Measurements from ENCODE around the gene SIGMAR1. TPM values are rescaled to one million over a fixed set of nuclear protein-coding genes. Genes with fewer than 3 reads are reported as not detected.
A peak's percentile ranks its signal among the peaks of the same experiment; 100 is the strongest.

SIGMAR1 gene
- total and polyA plus RNA-seq, 4 donors = 26.0 to 72.0 (median 63.3) TPM

DNA sequence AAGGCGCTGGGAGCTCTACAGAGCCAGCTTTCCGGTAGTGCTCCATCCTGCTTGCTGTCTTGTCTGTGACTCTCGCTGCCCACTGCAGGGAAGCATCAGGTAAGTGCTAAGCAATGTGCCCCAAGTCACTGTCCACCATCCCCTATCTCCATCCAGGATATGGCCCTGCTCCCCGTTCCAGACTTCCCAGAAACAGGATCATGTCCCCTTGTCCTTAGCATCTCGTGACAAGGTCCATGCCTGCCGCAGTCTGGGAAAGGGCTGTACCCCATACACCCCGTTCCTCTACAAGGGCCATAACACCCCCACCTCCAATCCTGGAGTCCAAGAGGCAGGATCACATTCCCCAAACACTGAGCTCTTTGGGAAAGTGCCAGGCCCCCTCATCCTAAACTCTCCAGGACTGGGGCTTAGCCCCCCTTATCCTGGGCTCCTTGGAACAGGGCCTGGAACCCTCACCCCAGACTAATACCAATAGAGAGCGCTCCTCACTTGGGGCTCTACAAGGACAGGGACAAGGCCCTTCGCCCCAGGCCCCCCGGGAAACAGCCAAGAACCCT lies 26.3 kb downstream of the SIGMAR1 start:
- 61 to 72% methylated on average over 10 of the region's 10 CpGs for WGBS, 2 donors
- peak; percentile 41 to 44 (median 42) for DNase-seq
- ATAC-seq (ENCODE audit: insufficient read depth, low FRiP score) = no peak
- Histone ChIP-seq H3K9ac (ENCODE audit: insufficient read depth in 1 of 2, low read length in 2 of 2) (peak overlapping the region; percentile 76 to 89), H3K27ac (ENCODE audit: low read depth in 1 of 2, low read length in 1 of 2) (peak overlapping the region; percentile 87 to 91), H3K4me3 (peak overlapping the region; percentile 80), H3K27me3 (ENCODE audit: control insufficient read depth in 3 of 3, insufficient read depth in 3 of 3, low read length in 2 of 3) (no peaks in the 10 kb centered on the region), H3K36me3 (ENCODE audit: control insufficient read depth in 4 of 4, insufficient read depth in 4 of 4, low read length in 4 of 4) (peaks cover 0 to 18% (median 14%) of the 10 kb centered on the region in 4 donors), H3K9me3 (ENCODE audit: control insufficient read depth in 4 of 4, insufficient read depth in 3 of 4, low read length in 3 of 4) (no peaks in the 10 kb centered on the region), H3K4me1 (ENCODE audit: control insufficient read depth in 5 of 5, insufficient read depth in 5 of 5, low read length in 5 of 5) (peaks cover 3 to 20% (median 8%) of the 10 kb centered on the region in 5 donors)
- TF ChIP-seq CTCF (IDR thresholded peaks at IDR 0.05; ENCODE audit: control extremely low read depth, extremely low read depth) = no peak

DNA sequence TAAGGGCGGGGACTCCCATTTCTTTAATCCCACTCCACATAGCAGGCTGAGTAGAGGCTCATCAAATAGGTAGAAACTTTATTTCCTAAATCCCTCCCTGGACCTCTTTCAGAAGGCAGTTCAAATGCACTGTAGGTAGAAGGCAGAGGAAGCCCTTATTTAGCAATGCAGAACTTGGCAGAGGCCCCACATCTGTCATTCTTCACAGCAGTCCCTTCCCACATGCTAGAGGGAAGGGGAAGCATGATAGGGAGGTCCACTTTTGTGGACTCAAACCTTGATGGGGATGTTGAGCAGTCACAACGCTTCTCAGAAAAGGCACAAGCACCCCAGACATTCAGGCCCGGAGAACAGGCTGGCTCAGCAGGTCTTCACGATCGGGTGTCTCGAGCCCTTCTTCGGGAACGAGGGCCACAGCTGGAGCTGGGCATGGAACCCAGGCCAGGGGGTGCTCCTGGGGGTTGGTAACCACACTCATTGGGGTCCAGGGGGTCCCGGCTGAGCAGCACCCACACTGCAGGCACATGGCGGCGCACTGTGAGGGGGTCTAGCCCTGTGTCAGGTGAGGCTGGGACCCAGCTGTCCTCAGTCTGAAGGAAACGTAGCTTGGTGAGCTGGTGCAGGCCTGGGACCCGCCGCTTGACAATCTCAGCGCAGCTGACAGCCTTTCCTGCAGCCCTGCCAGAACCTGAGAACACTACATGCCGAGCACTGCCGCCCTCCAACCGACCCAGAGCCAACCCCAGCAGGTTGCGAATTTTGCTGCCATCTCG lies 27.0 kb downstream of the SIGMAR1 start:
- Histone ChIP-seq H3K4me1 (ENCODE audit: control insufficient read depth in 5 of 5, insufficient read depth in 5 of 5, low read length in 5 of 5) (peaks cover 3 to 20% (median 8%) of the 10 kb centered on the region in 5 donors), H3K9me3 (ENCODE audit: control insufficient read depth in 4 of 4, insufficient read depth in 3 of 4, low read length in 3 of 4) (no peaks in the 10 kb centered on the region), H3K36me3 (ENCODE audit: control insufficient read depth in 4 of 4, insufficient read depth in 4 of 4, low read length in 4 of 4) (peaks cover 0 to 12% (median 9%) of the 10 kb centered on the region in 4 donors), H3K4me3 (no peak overlapping the region), H3K9ac (ENCODE audit: insufficient read depth in 1 of 2, low read length in 2 of 2) (no peak overlapping the region), H3K27me3 (ENCODE audit: control insufficient read depth in 3 of 3, insufficient read depth in 3 of 3, low read length in 2 of 3) (no peaks in the 10 kb centered on the region), H3K27ac (ENCODE audit: low read depth in 1 of 2, low read length in 1 of 2) (no peak overlapping the region)
- 95% methylated on average over 20 of the region's 20 CpGs for WGBS, 2 donors
- no peak for TF ChIP-seq CTCF (IDR thresholded peaks at IDR 0.05; ENCODE audit: control extremely low read depth, extremely low read depth)
- DNase-seq = no peak
- ATAC-seq (ENCODE audit: insufficient read depth, low FRiP score) = no peak

GRCh38 chr9:34607331-34607730 lies 30.3 kb downstream of the SIGMAR1 start:
- DNase-seq = no peak
- H3K27ac ChIP-seq (ENCODE audit: low read depth in 1 of 2, low read length in 1 of 2) = no peak overlapping the region
- no peaks in the 10 kb centered on the region for H3K36me3 ChIP-seq (ENCODE audit: control insufficient read depth in 4 of 4, insufficient read depth in 4 of 4, low read length in 4 of 4)
- no peak overlapping the region for H3K9ac ChIP-seq (ENCODE audit: insufficient read depth in 1 of 2, low read length in 2 of 2)
- no peak for TF ChIP-seq CTCF (IDR thresholded peaks at IDR 0.05; ENCODE audit: control extremely low read depth, extremely low read depth)
- no peak for ATAC-seq (ENCODE audit: insufficient read depth, low FRiP score)
- peaks cover 3 to 12% (median 8%) of the 10 kb centered on the region in 5 donors for H3K4me1 ChIP-seq (ENCODE audit: control insufficient read depth in 5 of 5, insufficient read depth in 5 of 5, low read length in 5 of 5)
- WGBS, 2 donors = 54 to 63% methylated on average over 2 of the region's 2 CpGs
- H3K9me3 ChIP-seq (ENCODE audit: control insufficient read depth in 4 of 4, insufficient read depth in 3 of 4, low read length in 3 of 4) = no peaks in the 10 kb centered on the region
- H3K4me3 ChIP-seq = no peak overlapping the region
- peaks cover 0 to 3% (median 0%) of the 10 kb centered on the region in 3 donors for H3K27me3 ChIP-seq (ENCODE audit: control insufficient read depth in 3 of 3, insufficient read depth in 3 of 3, low read length in 2 of 3)

Data from lung (tissue), 12 donors.